IPS-18a (cell line): Measurements from ENCODE around the gene NCKAP5L.
"Not testable (repeated sequence)": the region's sequence is repeated elsewhere in the genome, so short reads cannot be mapped to it uniquely, and the experiment has no call there.

ENCODE experiments used
- H3K27ac ChIP-seq: one replicate; pipeline ENCODE4 v1.5.1; 2013; ENCODE audit warnings: low read length
- H3K27me3 ChIP-seq: one replicate; pipeline ENCODE4 v1.6.1; 2013; ENCODE audit warnings: mild to moderate bottlenecking, low read length; ENCODE audit not compliant: control insufficient read depth, insufficient read depth
- H3K36me3 ChIP-seq: one replicate; pipeline ENCODE4 v1.6.1; 2013; ENCODE audit warnings: low read depth, low read length; ENCODE audit not compliant: control insufficient read depth
- H3K4me1 ChIP-seq: one replicate; pipeline ENCODE4 v1.6.1; 2013; ENCODE audit warnings: low read depth, low read length; ENCODE audit not compliant: control insufficient read depth
- H3K4me3 ChIP-seq: one replicate; pipeline ENCODE4 v1.5.1; 2013; ENCODE audit warnings: low read length
- H3K9ac ChIP-seq: one replicate; pipeline ENCODE4 v1.6.1; 2013; ENCODE audit warnings: mild to moderate bottlenecking, low read length, moderate library complexity
- H3K9me3 ChIP-seq: one replicate; pipeline ENCODE4 v1.6.1; 2013; ENCODE audit warnings: low read depth, low read length; ENCODE audit not compliant: control insufficient read depth

NCKAP5L gene

GRCh38 chr12:49855890-49856289 lies 27.7 kb upstream of the NCKAP5L start:
- H3K36me3 ChIP-seq, H3K27me3 ChIP-seq, H3K9me3 ChIP-seq, H3K4me1 ChIP-seq, H3K4me3 ChIP-seq, H3K9ac ChIP-seq, H3K27ac ChIP-seq: not testable (repeated sequence)

DNA sequence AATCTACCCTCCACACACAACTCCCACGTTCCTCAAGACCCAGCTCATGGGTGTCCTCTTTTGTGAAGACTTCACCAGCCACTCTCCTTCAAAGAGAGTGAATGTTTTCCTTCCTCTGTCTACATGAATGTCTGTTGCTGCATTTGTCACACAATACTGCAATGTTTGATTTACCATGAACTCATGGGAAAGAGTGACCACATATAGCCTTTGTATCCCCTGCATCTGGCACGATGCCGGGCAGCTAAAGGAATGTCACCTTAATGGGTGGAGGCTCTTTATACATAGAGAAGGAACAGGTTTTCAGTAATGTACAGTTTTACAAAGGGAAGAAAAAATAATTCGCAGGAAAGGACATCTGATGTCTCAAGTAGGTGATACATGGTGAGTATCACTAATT lies 26.8 kb upstream of the NCKAP5L start:
- Histone ChIP-seq H3K4me1 (no peaks in the 10 kb centered on the region), H3K36me3 (no peaks in the 10 kb centered on the region), H3K27me3 (no peaks in the 10 kb centered on the region), H3K27ac (no peak overlapping the region), H3K9me3 (no peaks in the 10 kb centered on the region), H3K9ac (no peak overlapping the region), H3K4me3 (no peak overlapping the region)

DNA sequence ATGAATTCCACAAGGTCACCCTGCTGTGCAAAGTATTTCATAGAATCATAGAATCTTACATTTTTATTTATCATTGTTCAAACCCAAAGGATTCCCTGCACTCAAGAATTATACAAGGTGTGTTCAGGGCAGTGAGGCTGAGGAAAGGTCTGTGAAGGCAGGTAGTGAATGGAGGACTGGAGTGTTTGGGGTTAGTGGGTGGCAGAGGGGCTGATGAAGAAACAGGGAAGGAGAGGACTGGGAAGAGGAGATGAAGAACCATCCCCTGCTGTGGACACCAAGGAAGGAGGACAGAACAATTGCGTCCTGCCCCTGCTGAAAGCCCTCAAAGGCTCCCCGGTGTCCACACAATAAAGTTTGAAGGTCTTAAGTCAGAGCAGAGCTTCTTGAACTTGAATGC lies 25.5 kb upstream of the NCKAP5L start:
- no peaks in the 10 kb centered on the region for H3K36me3 ChIP-seq
- H3K4me3 ChIP-seq: no peak overlapping the region
- no peaks in the 10 kb centered on the region for H3K9me3 ChIP-seq
- no peak overlapping the region for H3K27ac ChIP-seq
- H3K27me3 ChIP-seq: no peaks in the 10 kb centered on the region
- H3K9ac ChIP-seq: no peak overlapping the region
- H3K4me1 ChIP-seq: no peaks in the 10 kb centered on the region

- peaks cover 6% of the 10 kb centered on the region for H3K27me3 ChIP-seq
Measured at GRCh38 chr12:49847161-49847560, 18.9 kb upstream of the NCKAP5L start.

GRCh38 chr12:49846032-49846431 lies 17.8 kb upstream of the NCKAP5L start:
- no peak overlapping the region for H3K27ac ChIP-seq
- no peaks in the 10 kb centered on the region for H3K9me3 ChIP-seq
- H3K9ac ChIP-seq: no peak overlapping the region
- no peak overlapping the region for H3K4me3 ChIP-seq
- no peaks in the 10 kb centered on the region for H3K36me3 ChIP-seq
- H3K4me1 ChIP-seq: peaks cover 5% of the 10 kb centered on the region
- H3K27me3 ChIP-seq: peaks cover 6% of the 10 kb centered on the region

More at GRCh38 chr12:49847161-49847560, 18.9 kb upstream of the NCKAP5L start:
- no peak overlapping the region for H3K4me3 ChIP-seq
- peaks cover 5% of the 10 kb centered on the region for H3K4me1 ChIP-seq
- H3K9me3 ChIP-seq: no peaks in the 10 kb centered on the region
- no peaks in the 10 kb centered on the region for H3K36me3 ChIP-seq
- no peak overlapping the region for H3K9ac ChIP-seq
- no peak overlapping the region for H3K27ac ChIP-seq

DNA sequence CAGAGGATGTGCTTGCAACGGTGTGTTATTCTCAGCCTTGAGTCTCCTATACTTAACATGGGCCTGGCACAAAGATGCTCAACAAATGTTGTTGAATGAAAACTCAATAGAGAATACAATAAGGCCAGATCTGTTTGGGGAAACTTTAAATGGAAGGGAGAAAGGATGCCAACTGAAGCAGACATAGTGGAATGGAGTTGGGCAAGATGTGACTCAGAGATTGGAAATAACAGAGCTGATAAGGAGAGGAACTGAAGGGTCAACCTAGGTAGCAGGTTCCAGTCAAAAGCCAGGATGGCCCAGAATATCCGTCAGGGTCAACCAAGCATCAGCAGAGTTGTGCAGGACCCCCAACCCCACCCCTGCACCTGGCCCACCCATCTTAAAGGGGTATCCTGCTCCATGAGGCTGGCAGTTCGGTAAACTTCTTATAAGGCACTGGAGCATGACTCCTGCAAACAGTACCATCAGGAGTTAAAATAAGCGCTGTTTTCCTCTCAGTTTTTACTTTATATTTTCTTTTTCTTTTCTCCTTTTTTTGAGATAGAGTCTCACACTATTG lies 15.7 kb upstream of the NCKAP5L start:
- Histone ChIP-seq H3K27ac (no peak overlapping the region), H3K27me3 (peaks cover 6% of the 10 kb centered on the region), H3K9me3 (no peaks in the 10 kb centered on the region), H3K36me3 (no peaks in the 10 kb centered on the region), H3K9ac (no peak overlapping the region), H3K4me3 (peak overlapping the region; percentile 94), H3K4me1 (peaks cover 5% of the 10 kb centered on the region)

- no peak overlapping the region for H3K27ac ChIP-seq
- peak overlapping the region; percentile 94 for H3K4me3 ChIP-seq
- H3K9ac ChIP-seq: peak overlapping the region; percentile 78
- peaks cover 5% of the 10 kb centered on the region for H3K4me1 ChIP-seq
- H3K9me3 ChIP-seq: no peaks in the 10 kb centered on the region
- no peaks in the 10 kb centered on the region for H3K36me3 ChIP-seq
- peaks cover 5% of the 10 kb centered on the region for H3K27me3 ChIP-seq
Measured at GRCh38 chr12:49843411-49843810, 15.2 kb upstream of the NCKAP5L start.

DNA sequence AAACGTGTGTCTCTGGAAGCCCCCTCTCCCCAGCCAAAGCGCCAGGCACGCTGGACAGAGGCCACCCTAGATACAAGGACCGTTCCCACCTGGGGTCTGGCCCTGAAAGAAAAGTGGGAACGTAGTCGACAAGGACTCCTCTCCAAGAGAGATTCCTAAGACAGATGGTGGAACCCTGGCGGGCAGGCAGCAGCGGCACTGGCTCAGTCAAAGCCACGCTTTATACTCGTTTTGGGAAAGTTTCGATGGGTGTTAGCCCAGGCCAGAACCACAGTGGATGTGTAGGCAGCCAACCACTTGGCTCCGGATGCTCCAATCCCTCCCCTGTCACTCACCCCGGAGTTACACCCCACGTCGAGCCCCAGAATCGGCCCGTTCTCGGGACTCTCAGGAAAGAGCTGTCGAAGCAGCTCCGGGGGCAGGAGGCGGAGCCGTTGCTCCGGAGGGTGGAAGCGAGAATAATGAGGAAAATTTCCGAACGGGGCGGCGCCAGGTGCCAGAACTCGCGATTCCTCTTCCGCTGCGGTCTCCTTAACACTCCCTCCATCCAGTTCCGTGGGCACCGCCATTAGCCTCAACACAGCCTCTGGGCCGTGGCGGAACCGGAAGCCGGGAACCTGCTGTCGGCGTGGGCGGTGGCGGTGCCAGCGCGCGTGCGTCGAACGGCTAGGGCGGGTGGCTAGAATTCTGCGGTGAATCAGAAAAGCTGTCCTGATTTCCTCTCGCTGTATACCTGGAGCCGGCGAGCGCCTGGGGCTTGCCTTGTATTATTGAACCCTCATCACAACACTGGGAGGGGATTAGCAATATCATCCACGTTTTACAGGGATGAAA lies 14.5 kb upstream of the NCKAP5L start, which contains the start of gene BCDIN3D:
TSS of gene BCDIN3D (minus strand) at position 588 of the 834 bp plus-strand sequence. CDS start at position 569, 19 bp downstream.
- no peaks in the 10 kb centered on the region for H3K9me3 ChIP-seq
- peak within 1 kb of the TSS; percentile 51 for H3K27ac ChIP-seq
- no peaks in the 10 kb centered on the region for H3K27me3 ChIP-seq
- H3K36me3 ChIP-seq: no peaks in the 10 kb centered on the region
- H3K9ac ChIP-seq: peak within 1 kb of the TSS; percentile 78
- peaks cover 5% of the 10 kb centered on the region for H3K4me1 ChIP-seq
- peak within 1 kb of the TSS; percentile 94 for H3K4me3 ChIP-seq

DNA sequence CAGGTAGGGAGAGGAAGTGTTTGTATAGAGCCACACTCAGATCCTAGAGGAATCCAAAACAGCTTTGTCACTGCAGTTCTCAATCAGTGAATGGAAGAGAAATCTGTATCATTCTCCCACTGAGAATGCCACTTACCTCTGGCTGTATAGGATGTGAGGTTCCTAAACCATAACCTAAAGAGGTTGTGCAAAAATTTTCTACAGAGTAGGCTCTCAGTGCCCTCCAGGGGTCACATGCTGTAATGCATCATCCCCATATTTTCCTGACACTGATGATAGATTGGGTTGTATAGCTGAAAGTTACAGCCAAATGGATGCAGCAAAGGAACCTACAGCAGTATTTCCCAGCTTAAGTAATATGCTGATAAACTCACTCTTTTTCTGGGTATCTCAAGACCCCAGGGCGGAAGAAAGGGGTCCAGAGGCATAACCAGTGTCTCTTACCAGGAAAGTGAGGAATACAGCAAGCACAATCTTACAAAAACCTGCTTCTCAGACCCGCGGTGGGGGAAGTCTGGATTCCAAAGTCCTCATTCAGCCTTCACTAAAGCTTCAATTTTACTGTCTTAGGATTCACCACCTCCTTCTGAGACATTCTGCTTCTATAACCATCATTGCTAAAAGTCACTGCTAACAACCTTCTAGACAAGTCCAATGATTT lies 10.9 kb upstream of the NCKAP5L start:
- Histone ChIP-seq H3K4me3 (no peak overlapping the region), H3K27ac (no peak overlapping the region), H3K4me1 (peaks cover 5% of the 10 kb centered on the region), H3K27me3 (no peaks in the 10 kb centered on the region), H3K9ac (no peak overlapping the region), H3K36me3 (no peaks in the 10 kb centered on the region), H3K9me3 (no peaks in the 10 kb centered on the region)

DNA sequence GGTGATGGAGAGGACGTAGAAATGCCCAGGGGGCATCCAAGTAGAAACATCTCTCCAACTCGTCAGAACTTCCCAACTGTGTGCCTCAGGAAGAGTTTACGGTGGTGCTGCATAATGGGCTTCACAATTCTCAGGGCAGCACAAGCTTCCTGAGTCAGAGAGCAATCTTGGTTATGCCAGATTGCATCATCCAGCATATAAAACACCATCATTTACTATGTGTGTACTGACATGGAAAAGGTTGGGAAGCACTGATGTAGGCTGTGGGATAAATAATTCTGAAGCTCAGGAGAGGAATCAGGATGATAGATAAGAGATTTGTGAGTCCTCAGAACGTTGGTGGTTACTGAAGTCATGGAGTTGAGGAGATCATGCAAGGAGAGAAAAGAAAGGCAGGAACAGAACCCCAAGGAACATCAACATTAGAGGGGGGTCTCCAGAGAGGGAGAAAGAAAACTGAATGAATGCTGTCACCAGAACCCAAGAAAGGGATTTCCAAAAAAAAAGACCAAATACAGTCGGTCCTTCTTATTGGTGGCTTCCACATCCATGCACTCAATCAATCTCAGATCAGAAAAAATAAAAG lies 4.7 kb upstream of the NCKAP5L start:
- H3K27me3 ChIP-seq: no peaks in the 10 kb centered on the region
- H3K27ac ChIP-seq: no peak overlapping the region
- H3K9me3 ChIP-seq: no peaks in the 10 kb centered on the region
- H3K36me3 ChIP-seq: no peaks in the 10 kb centered on the region
- H3K4me1 ChIP-seq: peaks cover 4% of the 10 kb centered on the region
- H3K4me3 ChIP-seq: no peak overlapping the region
- no peak overlapping the region for H3K9ac ChIP-seq

DNA sequence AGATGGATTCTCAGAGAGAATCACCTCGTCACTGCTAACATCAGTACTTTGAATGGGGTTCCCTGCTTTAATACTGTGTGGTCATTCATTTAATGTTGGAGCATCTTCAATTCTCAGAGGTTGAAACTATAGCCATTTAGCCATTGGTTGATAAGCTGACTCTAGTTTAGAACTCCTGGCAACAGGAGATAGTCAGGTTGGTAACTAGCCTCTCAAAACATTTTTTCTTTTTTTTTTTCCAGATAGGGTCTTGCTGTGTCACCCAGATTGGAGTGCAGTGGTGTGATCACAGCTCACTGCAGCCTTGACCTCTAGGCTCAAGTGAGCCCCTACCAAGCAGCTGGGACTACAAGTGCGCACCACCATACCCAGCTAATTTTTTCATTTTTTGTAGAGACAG lies 3.5 kb upstream of the NCKAP5L start:
- H3K9ac ChIP-seq: no peak overlapping the region
- H3K9me3 ChIP-seq: no peaks in the 10 kb centered on the region
- no peaks in the 10 kb centered on the region for H3K27me3 ChIP-seq
- peaks cover 10% of the 10 kb centered on the region for H3K4me1 ChIP-seq
- H3K36me3 ChIP-seq: no peaks in the 10 kb centered on the region
- H3K4me3 ChIP-seq: no peak overlapping the region
- no peak overlapping the region for H3K27ac ChIP-seq
